GM21381 (cell line): Measurements from ENCODE around the gene TMEM51.

Experiments used
- ATAC-seq: cut with Tn5 transposase; IDR thresholded peaks from one replicate; pipeline ENCODE4 v1.9.1; 2021; ENCODE audit warnings: mild to moderate bottlenecking, moderate library complexity; ENCODE audit not compliant: unreplicated experiment

Gene TMEM51, protein sequence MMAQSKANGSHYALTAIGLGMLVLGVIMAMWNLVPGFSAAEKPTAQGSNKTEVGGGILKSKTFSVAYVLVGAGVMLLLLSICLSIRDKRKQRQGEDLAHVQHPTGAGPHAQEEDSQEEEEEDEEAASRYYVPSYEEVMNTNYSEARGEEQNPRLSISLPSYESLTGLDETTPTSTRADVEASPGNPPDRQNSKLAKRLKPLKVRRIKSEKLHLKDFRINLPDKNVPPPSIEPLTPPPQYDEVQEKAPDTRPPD

DNA sequence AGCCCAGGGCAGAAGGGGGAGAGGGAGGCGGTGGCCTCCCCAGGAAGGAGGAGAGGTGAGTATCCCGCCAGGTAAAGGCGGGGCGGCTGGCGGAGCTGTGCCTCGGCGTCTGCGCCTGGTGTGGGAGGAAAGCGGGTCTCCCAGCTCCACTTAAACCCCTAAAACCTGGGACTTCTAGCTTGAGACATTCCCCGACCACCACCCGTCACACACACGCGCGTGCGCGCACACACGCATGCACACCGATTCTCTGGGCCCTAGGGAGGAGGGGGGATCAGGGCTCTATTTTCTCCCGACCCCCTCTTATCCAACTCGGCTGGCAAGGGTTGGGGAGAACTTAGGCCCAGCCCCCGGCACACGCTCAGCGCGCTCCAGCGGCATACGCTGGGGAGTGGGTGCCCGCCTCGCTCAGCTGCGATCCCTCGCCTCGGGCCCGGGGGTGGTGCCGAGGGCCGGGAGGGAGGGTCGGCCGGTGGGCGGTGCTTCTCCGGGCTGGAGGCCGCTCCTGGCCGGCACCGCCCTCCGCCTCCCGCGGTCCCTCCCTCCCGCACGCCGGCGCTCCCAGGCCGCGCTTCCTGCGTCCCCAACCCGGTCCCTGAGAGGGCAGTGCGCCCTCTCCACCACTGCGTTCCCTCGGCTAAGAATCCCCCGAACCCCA is at the start of gene TMEM51:
Gene TMEM51 (plus strand): TSS at position 564 of the 658 bp plus-strand sequence. CDS start 61,341 bp downstream, outside the sequence.
- ATAC-seq = no peak

DNA sequence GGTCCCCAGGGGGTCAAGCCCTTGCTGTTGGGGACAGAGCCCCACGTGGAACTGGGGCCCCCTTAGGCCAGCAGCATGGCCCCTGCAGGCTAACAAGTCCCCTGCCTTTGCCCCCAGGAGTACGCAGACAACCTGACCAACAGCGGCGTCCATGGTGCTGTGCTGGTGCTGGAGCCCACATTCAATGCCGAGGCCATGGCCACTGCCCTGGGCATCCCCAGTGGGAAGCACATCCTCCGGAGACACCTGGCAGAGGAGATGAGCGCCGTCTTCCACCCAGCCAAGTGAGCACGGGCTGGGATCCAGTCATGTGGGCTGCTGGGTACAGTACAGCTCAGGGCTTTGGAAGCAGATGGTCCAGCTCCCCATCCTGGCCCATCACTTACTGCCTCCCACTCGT is 49.6 kb upstream of the TMEM51 start:
- ATAC-seq = no peak

DNA sequence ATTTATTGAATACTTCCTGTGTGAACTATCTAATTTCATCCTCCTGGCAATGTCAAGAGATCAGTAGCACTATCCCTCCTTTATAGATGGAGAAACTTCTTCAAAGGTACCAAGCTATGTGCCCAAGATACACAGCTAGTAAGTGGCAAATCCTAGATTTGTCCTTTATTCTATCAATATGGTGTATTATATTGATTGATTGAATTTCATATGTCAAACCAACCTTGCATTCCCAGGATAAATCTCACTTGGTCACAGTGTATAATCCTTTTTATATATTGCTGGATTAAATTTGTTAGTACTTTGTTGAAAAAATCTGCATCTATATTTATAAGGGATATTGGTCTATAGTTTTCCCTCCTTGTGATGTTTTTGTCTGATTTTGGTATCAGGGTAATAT is 48.8 kb upstream of the TMEM51 start:
- no peak for ATAC-seq

DNA sequence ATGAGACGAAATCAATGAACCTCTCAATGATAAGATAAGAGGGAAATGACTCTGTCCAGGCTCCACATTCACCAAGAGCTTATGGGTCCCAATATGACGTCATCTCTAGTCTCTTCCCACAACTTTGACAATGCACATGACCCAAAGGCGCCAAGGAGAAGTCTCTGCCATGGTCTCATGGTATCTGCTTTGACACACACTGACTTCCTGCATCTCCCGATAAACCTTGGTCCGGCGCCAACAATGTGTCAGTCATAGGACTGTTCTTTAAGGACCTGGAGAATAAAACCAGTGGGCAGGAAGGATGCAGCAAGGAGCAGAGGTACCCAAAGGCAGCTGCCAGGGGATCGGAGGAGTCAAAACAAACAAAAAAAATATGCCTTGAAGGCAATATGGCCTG is 46.9 kb upstream of the TMEM51 start:
- ATAC-seq = no peak

DNA sequence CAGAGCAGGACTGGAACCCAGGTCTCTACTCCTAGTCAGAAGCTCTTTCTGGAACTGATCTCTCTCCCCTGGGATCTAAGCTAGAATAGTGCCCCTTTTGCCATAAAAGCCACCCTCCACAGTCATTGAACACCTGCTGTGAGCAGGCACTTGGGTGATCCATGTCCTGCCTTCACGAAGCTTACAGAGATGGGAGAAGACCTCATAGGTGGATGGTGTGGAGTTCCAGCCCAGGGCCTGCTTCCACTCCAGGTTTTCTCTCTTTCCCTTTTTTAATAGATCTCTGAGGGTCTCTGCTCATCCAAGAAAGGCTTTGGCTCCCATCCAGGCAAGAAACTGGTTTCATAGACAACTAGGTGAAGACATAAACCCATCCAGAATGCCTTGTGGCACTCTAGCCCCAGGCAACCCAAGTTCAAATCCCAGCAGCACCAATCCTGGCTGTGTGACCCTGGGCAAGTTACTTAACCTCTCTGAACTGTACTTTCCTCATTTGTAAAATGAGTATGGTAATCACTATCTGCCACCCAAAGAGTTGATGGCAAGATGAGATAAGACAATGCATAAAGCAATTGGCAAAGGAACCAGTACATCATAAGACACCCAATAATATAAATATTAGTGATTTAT is 46.4 kb upstream of the TMEM51 start:
- ATAC-seq = no peak

DNA sequence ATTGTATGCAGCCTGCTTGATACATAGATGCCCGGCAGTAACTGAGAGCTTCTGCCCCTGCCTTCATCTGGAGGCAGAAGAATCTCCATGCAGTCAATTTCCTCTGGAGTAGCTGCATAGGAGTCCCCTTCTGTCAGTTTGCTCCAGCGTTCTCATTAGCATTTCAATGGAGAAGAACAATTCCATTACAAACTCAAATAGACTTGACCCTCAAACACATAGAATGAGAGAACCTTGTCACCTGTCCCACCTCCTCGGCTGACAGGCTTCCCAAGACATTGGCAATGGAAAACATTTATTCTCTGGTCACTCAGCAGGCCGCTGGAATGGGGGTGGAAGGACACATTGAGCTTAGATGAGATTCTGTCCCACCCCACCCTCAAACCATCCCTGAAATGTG is 45.6 kb upstream of the TMEM51 start:
- ATAC-seq = no peak

DNA sequence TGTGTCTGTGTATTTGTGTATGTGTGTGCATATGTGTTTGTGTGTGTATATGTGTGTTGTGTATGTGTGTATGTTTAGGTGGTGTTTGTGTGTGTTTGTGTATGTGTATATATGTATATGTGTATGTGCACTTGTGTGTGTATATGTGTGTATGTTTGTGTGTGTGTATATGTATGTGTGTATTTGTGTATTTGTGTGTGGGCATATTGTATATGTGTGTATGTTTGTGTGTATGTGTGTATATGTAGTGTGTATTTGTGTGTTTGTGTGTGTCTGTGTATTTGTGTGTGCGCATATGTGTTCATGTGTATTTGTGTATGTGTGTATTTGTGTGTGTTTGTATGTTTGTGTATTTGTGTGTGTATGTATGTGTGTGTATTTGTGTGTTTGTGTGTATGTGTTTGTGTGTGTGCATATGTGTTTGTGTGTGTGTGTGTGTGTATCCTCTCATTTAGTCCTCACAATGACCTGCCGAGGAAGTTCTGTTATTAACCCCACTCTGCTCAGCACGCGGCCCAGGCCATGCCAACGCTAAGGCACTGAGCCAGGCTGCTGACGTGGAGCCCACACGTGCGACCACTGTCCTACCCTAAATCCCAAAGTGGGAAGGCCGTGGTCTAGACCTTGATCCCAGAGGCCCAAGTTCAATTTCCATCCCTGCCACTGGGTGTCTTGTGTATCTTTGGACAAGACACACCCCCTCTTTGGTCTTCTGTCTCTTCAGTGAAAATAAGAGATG is 43.2 kb upstream of the TMEM51 start:
- no peak for ATAC-seq

DNA sequence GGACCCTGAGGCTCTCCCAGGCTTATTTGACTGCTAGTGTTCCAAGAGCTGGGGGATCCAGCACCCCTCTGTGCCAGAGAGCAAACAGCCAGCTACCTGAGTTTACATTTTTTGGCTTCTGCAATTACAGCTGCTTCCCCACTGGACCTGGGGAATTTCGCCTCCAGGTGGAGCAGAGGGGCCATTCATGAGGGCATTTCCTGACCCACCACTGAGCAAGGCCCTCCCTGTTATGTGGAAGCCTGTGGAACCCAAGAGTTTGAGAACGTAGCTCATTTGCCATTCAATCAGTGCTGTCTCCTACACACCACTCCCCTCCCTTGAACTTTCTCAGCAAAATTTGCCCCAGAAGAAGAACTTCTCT is 42.7 kb upstream of the TMEM51 start:
- ATAC-seq = no peak

DNA sequence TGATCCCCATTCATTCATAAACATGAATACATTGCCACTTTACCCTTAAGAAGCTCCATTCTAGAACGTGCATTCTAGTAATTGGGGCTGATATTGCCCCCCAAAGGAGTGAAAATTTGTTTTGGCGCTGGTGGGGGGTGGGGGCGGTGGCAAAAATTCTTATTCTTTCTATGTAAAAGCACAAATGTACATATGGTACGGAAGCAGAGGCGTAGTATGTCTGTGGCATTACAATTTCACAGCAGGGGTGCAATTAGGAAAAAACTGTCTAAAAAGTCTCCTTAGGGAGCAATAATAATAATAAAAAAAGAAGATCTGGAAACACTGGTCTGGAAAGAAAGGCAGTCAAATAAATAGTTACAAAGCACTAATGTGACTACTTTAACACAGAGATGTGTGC is 40.4 kb upstream of the TMEM51 start:
- no peak for ATAC-seq

DNA sequence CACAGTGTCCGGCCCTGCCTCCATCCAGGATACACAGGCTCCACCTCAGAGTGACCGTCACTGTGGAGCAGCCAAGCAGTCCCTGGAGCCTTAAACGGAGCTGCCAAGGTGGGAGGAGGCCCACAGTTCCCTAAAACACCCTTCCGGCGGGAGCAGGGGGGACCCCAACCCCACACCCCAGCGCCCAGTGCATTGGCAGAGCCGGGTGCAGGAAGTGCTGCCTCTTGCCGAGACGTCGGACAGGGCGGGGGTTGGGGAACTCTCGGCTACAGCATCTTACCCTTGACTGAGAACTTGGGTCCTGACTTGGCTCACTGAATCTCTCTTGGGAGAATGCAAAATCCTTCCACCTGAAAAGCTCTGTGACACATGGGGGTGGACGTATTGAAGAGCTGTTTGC is 38.7 kb upstream of the TMEM51 start:
- no peak for ATAC-seq

DNA sequence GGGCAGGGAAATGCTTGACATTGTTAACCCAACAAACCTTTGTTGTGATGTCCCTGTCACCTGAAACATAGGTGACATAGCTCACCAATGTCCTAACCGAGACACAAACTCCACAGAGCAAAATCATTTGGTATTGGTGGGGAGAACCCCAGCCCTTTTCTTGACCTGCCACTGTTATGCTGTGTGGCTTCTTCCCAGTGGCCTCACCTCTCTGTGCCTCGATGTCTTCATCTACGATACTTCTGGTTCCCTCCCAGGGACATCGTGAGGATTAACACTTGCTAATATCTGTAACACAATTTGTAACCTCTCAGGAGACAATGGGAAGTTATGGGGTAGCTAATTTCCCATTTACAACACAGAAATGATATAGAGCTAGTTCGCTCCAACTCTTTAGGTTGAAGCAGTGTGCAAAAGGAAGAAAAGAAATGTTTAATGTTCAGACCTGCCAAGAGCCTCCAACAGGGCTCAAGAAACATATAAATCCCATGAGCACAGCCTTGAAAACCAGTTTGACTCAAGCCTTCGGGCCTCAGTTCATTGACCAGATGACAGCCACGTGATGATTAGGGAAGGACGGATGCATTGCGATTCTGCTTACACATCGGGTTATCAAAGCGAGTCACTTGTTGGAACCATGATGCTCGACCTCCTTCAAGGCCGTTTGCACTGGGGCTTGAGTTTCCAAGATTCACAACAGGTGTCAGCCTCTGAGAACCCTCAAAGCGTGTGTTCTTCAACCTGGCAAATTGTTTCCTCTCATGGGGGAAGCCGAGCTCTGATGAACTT is 37.8 kb upstream of the TMEM51 start:
- ATAC-seq = no peak

DNA sequence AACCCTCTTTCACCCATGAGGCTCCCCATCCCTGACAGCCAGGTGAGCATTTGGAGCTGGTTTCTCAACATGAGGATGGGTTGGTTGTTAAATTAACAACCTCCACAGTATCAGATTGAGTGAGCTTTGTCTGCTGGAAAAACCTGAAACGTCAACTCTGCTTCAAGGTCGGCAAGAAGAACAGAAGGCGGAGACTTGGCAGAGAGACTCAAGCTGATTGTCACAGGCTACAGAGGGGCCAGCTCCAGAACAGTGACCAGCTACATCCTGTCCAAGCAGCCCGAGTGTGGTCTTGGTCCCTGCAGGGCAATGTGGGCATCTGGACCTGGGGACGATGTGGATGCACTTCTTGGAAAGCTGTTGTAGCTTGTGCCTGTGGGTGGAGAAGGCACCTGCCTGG is 36.6 kb upstream of the TMEM51 start:
- ATAC-seq = no peak

DNA sequence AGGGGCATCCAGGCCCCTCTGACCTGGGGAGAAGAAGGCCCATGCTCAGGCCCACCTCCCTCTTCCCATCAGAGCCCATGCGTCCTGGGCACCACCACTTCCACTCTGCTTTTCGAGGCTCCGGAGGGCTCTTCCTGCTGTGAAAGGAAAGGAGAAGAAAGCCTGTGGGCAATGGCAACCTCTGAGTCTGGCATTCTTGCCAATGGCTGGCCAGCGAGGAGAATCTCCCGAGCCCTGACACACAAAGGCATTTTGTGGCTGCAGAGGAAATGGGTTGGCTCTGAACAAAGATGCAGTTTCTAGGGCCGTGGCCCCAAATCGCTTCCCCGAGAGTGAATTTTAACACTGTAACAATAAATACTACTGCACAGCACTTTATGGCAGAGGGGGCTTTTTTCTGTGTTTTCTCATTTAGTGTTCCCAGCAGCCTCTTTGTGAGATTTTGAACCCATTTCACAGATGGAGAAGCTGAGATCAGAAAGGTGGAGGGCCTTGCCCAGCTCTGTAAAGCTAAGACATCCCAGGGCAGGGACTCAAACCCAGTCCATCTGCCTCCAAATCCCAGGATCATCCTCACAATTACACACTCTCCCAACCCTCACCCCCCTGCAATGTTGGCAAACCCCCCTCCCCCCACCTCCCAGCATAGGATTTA is 35.7 kb upstream of the TMEM51 start:
- no peak for ATAC-seq

DNA sequence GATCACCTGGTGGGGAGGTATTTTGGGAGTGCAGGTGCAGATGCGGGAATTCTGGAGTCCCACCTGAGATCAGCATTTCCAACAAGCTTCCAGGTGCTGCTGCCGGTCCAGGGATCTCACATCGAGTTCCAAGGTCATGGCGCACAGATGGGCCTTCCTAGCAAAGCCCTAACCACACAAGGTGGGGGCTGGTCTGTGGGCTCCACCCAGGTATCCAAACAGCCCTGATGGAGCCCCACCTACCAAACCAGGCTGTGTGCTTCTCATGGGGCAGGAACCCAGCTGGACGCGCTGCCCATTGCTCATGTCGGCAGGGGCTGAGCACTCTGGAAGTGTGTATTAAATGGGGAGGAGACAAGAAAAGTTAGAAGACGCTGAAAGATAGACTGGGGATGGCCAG is 35.0 kb upstream of the TMEM51 start:
- no peak for ATAC-seq

DNA sequence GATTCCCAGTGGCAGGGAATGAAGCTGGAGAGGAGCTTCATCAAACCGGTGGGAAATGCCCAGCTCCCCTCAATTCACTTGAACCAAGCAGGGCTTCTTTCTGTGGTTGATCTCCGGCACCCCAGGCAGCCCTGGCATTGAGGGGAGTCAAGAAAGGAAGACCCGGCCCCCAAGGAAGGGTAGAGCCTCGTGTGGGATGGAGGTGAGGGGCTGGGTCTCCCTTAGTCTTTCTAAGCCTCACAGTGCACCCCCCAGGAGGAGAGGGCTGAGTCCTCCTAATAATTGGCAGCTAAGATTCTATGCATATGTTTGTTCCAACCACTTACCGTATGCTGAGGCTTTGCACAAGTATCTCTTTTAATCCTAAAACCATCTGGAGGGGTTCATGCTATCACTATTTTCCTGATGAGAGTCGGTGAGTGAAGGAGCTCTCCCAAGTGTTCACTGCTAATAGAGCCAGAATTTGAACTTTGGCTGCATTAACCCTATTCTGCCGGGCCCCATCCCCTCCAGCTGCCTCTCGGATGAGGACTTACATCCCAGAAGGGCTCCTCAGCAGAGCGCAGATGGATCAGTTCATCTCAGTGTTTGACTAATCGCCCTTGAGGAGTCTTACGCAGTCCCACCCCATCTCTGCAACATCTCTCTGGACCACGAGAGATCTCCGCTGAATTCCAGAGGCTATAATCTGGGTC is 33.1 kb upstream of the TMEM51 start:
- no peak for ATAC-seq

DNA sequence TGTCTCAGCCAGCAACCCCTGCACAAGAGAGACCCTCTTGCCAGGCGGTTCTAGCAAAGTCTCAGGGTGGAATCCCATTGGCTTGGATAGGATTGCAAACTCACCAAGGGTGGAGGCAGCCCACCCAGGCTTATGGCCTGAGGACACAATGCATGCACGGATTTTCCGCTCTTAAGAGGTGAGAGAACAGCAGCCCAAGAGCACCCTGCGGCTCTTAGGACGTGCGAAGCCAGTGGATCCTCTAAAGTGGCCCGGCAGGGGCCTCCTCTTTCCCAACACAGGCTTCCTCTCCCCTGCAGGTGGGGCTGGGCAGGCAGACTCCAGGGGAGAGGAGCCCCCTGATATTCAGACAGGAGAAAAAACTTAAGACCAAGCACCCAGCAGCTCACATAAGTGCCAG is 31.2 kb upstream of the TMEM51 start:
- no peak for ATAC-seq

DNA sequence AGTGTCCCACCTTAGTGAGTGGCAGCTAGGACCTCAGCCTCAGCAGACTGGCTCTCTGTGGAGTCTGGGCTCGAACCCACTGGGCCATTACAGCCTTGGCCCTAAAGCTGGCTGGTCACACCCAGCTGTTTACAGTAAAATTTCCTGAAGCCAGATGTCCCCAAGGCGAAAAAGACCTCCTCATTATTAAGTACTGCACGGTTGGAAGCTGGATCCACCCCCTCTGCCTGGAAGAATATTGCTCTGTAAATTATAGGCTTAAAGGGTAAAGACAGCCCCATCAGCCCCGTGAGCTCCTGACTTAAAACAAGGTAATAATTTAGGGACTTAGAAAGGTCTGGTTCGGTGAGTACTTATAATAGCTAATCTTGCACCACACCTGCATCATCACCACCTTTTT is 30.3 kb upstream of the TMEM51 start:
- ATAC-seq = no peak

DNA sequence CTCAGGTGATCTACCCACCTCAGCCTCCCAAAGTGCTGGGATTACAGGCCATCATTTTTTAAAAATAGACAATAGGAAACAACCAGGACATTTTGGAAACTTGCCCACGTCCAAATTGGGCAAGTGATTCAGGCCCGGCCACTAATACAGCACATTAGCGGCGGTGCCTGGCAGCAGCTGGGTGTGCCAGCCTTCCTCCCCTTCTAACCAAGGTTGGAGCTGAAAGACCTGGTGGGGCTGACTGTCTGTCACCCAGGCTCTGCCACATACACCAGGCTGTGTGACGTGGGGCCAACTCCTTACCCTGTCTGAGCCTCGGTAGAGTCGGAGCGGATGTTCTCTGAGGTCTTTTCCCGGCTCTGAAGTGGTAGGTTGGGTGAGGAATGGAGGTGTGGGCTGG is 29.6 kb upstream of the TMEM51 start:
- ATAC-seq = no peak

DNA sequence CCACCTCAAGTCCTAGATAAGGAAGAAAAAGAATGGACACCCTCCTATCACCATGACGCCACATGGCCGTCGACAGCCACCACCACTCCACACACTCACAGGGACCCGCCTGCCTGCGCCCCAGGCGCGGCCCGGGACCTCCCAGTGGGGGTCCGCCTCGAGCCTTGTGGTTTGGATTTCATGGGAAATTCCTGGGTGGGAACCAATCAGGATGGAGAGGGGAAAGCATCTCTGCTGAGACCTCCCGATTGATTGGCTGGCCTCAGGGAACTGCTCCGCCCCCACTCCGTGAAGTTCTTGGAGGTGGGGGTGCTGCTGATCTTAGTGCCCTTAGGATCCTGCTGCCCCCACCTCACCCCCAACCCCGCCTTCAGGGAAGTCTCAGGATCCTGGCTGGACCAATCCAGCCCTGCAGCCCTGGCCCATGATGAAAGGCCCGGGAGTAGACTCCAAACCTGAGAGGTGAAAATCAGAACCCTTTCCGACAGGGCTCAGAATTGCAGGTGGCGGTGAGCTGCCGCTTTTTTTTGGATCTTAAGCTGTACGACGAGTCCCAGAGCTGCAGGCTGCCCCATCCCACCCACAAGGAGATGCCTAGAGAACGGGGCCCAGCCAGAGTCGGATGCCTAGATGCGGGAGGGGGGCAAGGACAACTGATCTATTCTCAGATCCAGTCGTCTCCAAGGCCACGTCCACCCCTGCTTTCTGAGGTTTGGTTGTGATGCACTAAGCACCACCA is 29.0 kb upstream of the TMEM51 start:
- ATAC-seq = no peak
